ENCODE results near the gene DCLK1. TPM values are rescaled to one million over a fixed set of nuclear protein-coding genes. Genes with fewer than 3 reads are reported as not detected.

Gene DCLK1
- total RNA-seq, 4 donors from 2014 or later, result 20.5 to 40.1 (median 28.7) TPM

GRCh38 chr13:35882722-35883497 is 248.3 kb downstream of the DCLK1 start:
- DNase-seq (ENCODE audit: extremely low spot score), result no peak
- H3K9me3 ChIP-seq, result no peaks in the 10 kb centered on the region
- peaks cover 0 to 15% (median 9%) of the 10 kb centered on the region in 4 donors for H3K4me1 ChIP-seq
- H3K27me3 ChIP-seq, result no peaks in the 10 kb centered on the region
- no peaks in the 10 kb centered on the region for H3K36me3 ChIP-seq
- no peak for TF ChIP-seq EP300 (IDR thresholded peaks at IDR 0.05)
- no peak for TF ChIP-seq POLR2AphosphoS5 (IDR thresholded peaks at IDR 0.05)
- no peak for TF ChIP-seq CTCF (IDR thresholded peaks at IDR 0.05)
- TF ChIP-seq POLR2A (IDR thresholded peaks at IDR 0.05; ENCODE audit: low read depth), result no peak
- WGBS, result 76% methylated on average over 10 of the region's 10 CpGs
- intact Hi-C loops (cut with DNase I), result no loop called here
- no peak overlapping the region for H3K4me3 ChIP-seq
- no peak overlapping the region for H3K27ac ChIP-seq (replicated peaks in 1 of 4)

GRCh38 chr13:35881360-35881759 is 249.8 kb downstream of the DCLK1 start:
- H3K4me3 ChIP-seq, result no peak overlapping the region
- H3K9me3 ChIP-seq, result no peaks in the 10 kb centered on the region
- H3K27ac ChIP-seq (replicated peaks in 1 of 4), result peak overlapping the region in 2 of 4 donors; percentile 31 to 50
- intact Hi-C loops (cut with DNase I), result no loop called here
- WGBS, result 50% methylated on average over 1 of the region's 1 CpG
- no peaks in the 10 kb centered on the region for H3K36me3 ChIP-seq
- peaks cover 0 to 16% (median 8%) of the 10 kb centered on the region in 4 donors for H3K4me1 ChIP-seq
- H3K27me3 ChIP-seq, result no peaks in the 10 kb centered on the region
- no peak for DNase-seq (ENCODE audit: extremely low spot score)
- TF ChIP-seq POLR2A (IDR thresholded peaks at IDR 0.05; ENCODE audit: low read depth) (no peak), EP300 (IDR thresholded peaks at IDR 0.05) (no peak), POLR2AphosphoS5 (IDR thresholded peaks at IDR 0.05) (no peak), CTCF (IDR thresholded peaks at IDR 0.05) (no peak)

GRCh38 chr13:35879111-35879510 is 252.1 kb downstream of the DCLK1 start:
- DNase-seq (ENCODE audit: extremely low spot score), result no peak
- no peak overlapping the region for H3K4me3 ChIP-seq
- TF ChIP-seq POLR2A (IDR thresholded peaks at IDR 0.05; ENCODE audit: low read depth) (no peak), CTCF (IDR thresholded peaks at IDR 0.05) (no peak), EP300 (IDR thresholded peaks at IDR 0.05) (no peak), POLR2AphosphoS5 (IDR thresholded peaks at IDR 0.05) (no peak)
- H3K27ac ChIP-seq (replicated peaks in 1 of 4), result no peak overlapping the region
- H3K27me3 ChIP-seq, result no peaks in the 10 kb centered on the region
- peaks cover 3 to 14% (median 13%) of the 10 kb centered on the region in 4 donors for H3K4me1 ChIP-seq
- no peaks in the 10 kb centered on the region for H3K9me3 ChIP-seq
- no peaks in the 10 kb centered on the region for H3K36me3 ChIP-seq
- WGBS, result 89% methylated on average over 4 of the region's 4 CpGs
- intact Hi-C loops (cut with DNase I), result no loop called here

- DNase-seq (ENCODE audit: extremely low spot score), result peak; percentile 74
- Histone ChIP-seq H3K4me3 (no peak overlapping the region), H3K9me3 (no peaks in the 10 kb centered on the region), H3K4me1 (peaks cover 3 to 13% (median 12%) of the 10 kb centered on the region in 4 donors), H3K27me3 (no peaks in the 10 kb centered on the region), H3K27ac (replicated peaks in 1 of 4) (no peak overlapping the region), H3K36me3 (no peaks in the 10 kb centered on the region)
- WGBS, result 87% methylated on average over 1 of the region's 1 CpG
- no peak for TF ChIP-seq CTCF (IDR thresholded peaks at IDR 0.05)
- no peak for TF ChIP-seq POLR2AphosphoS5 (IDR thresholded peaks at IDR 0.05)
- no peak for TF ChIP-seq EP300 (IDR thresholded peaks at IDR 0.05)
- TF ChIP-seq POLR2A (IDR thresholded peaks at IDR 0.05; ENCODE audit: low read depth), result no peak
- intact Hi-C loops (cut with DNase I), result no loop called here
Measured at GRCh38 chr13:35876601-35877000, 254.6 kb downstream of the DCLK1 start.

Data from esophagus muscularis mucosa (tissue), 4 donors.